NB4 (cell line): ENCODE measurements around the gene ZNF414.

Source experiments
- CTCF ChIP-seq: IDR thresholded peaks from one replicate; pipeline ENCODE4 v1.5.1; 2012; ENCODE audit warnings: low read depth, low read length
- MAX ChIP-seq: IDR thresholded peaks from 2 replicates; pipeline ENCODE4 v1.6.1; 2011; ENCODE audit warnings: low read depth, low read length
- MYC ChIP-seq: IDR thresholded peaks from 2 replicates; pipeline ENCODE4 v1.6.1; 2011; ENCODE audit warnings: low read depth, low read length
- POLR2A ChIP-seq: IDR thresholded peaks from 2 replicates; pipeline ENCODE4 v1.6.1; 2011; ENCODE audit warnings: mild to moderate bottlenecking; ENCODE audit not compliant: insufficient read length; ENCODE audit errors: extremely low read depth

- TF ChIP-seq POLR2A (peak; percentile 4), MAX (no peak), CTCF (no peak), MYC (no peak; the same call in 1 of the 2 replicates)
Observed at GRCh38 chr19:8486661-8487136, 27.3 kb downstream of the ZNF414 start.
